HepG2 (cell line): ENCODE data around the gene C19orf44. TPM values are rescaled to one million over a fixed set of nuclear protein-coding genes. Genes with fewer than 3 reads are reported as not detected.
A peak's percentile ranks its signal among the peaks of the same experiment; 100 is the strongest.

ENCODE experiments used
- ESRRA ChIP-seq: sonication (generic); formaldehyde crosslinking; IDR thresholded peaks from 2 replicates; pipeline ENCODE4 v1.5.1; 2020; ENCODE audit warnings: mild to moderate bottlenecking, low read depth, missing genetic modification reagents
- KMT2A ChIP-seq: sonication (generic); formaldehyde crosslinking; IDR thresholded peaks from 2 replicates; pipeline ENCODE4 v1.4.0; 2020; ENCODE audit warnings: missing genetic modification reagents
- NPAS2 ChIP-seq: sonication (generic); formaldehyde crosslinking; IDR thresholded peaks from 2 replicates; pipeline ENCODE4 v1.8.0; 2022; ENCODE audit warnings: mild to moderate bottlenecking, missing genetic modification reagents, borderline replicate concordance
- ONECUT2 ChIP-seq: sonication (generic); formaldehyde crosslinking; IDR thresholded peaks from 2 replicates; pipeline ENCODE4 v1.4.0; 2020; ENCODE audit warnings: missing genetic modification reagents
- SMAD1 ChIP-seq: sonication (generic); formaldehyde crosslinking; IDR thresholded peaks from 2 replicates; pipeline ENCODE4 v1.4.0; 2020; ENCODE audit warnings: missing genetic modification reagents, low read depth, mild to moderate bottlenecking, borderline replicate concordance
- SMC3 ChIP-seq: IDR thresholded peaks from 2 replicates; pipeline ENCODE4 v1.6.1; 2011; ENCODE audit warnings: low read length, improper control_type of control experiment
- ZNF138 ChIP-seq: sonication (generic); formaldehyde crosslinking; IDR thresholded peaks from 2 replicates; pipeline ENCODE4 v1.5.0; 2020; ENCODE audit warnings: mild to moderate bottlenecking, low read depth, missing genetic modification reagents
- ZNF251 ChIP-seq: sonication (generic); formaldehyde crosslinking; IDR thresholded peaks from 2 replicates; pipeline ENCODE4 v1.9.0; 2021; ENCODE audit warnings: mild to moderate bottlenecking, missing genetic modification reagents
- ZNF550 ChIP-seq: sonication (generic); formaldehyde crosslinking; IDR thresholded peaks from 2 replicates; pipeline ENCODE4 v1.4.0; 2020; ENCODE audit warnings: mild to moderate bottlenecking, missing genetic modification reagents, borderline replicate concordance
- ZNF570 ChIP-seq: sonication (generic); formaldehyde crosslinking; IDR thresholded peaks from 2 replicates; pipeline ENCODE4 v1.4.0; 2020; ENCODE audit warnings: mild to moderate bottlenecking, missing genetic modification reagents, borderline replicate concordance
- ZNF589 ChIP-seq: sonication (generic); formaldehyde crosslinking; conservative IDR thresholded peaks from 2 replicates; pipeline ENCODE4 v1.8.0; 2022; ENCODE audit warnings: mild to moderate bottlenecking, moderate library complexity, missing genetic modification reagents
- ZNF879 ChIP-seq: sonication (generic); formaldehyde crosslinking; IDR thresholded peaks from 2 replicates; pipeline ENCODE4 v1.8.1; 2023; ENCODE audit warnings: missing genetic modification reagents
- polyA plus RNA-seq, 8 experiments: library from polyadenylated mRNA; depleted of rRNA in 3 of 8; stranded (reverse) in 7 of 8; unstranded in 1 of 8; fragments of >200 nt; fragmentation: Illumina TruSeq in 4 of 8; extraction: Trizol in 4 of 8; gene quantifications; 2 replicates each; pipeline versions ENCODE4 v1.2.1 to v1.2.3, GENCODE V29; 2011 to 2016; ENCODE audit warnings: low read depth in 4 of 8, missing spikeins in 1 of 8, mixed read lengths in 1 of 8; ENCODE audit not compliant: insufficient read depth in 1 of 8
- total RNA-seq, 5 experiments: library from RNA; depleted of rRNA; stranded (reverse); fragments of >200 nt; fragmentation: Illumina TruSeq; extraction: Trizol; gene quantifications; 2 replicates each; pipeline ENCODE4 v1.2.3, GENCODE V29; 2016; ENCODE audit warnings: low read depth in 1 of 5
- TF ChIP-seq, protein P1 (sequence below): sonication (generic); formaldehyde crosslinking; IDR thresholded peaks from 2 replicates; pipeline ENCODE4 v1.4.0; 2020; ENCODE audit warnings: missing genetic modification reagents
- TF ChIP-seq, protein P2 (sequence below): sonication (generic); formaldehyde crosslinking; IDR thresholded peaks from 2 replicates; pipeline ENCODE4 v1.4.0; 2020; ENCODE audit warnings: missing genetic modification reagents, borderline replicate concordance
- TF ChIP-seq, protein P3 (sequence below): sonication (generic); formaldehyde crosslinking; IDR thresholded peaks from 2 replicates; pipeline ENCODE4 v1.8.1; 2023; ENCODE audit warnings: mild to moderate bottlenecking, inconsistent platforms, moderate library complexity, missing genetic modification reagents, borderline replicate concordance
- TF ChIP-seq, protein P4 (sequence below), 2 experiments: IDR thresholded peaks; 2 replicates each; pipeline ENCODE4 v1.6.1; 2011 to 2012; ENCODE audit warnings: low read length in 2 of 2, borderline replicate concordance in 1 of 2, low read depth in 1 of 2, mild to moderate bottlenecking in 1 of 2, moderate library complexity in 1 of 2

C19orf44 gene
- total and polyA plus RNA-seq, 2 of the 13 experiments (the other 11 are each of a cell fraction or from before 2014, with no cell fraction given), result 3.2 to 4.3 TPM

DNA sequence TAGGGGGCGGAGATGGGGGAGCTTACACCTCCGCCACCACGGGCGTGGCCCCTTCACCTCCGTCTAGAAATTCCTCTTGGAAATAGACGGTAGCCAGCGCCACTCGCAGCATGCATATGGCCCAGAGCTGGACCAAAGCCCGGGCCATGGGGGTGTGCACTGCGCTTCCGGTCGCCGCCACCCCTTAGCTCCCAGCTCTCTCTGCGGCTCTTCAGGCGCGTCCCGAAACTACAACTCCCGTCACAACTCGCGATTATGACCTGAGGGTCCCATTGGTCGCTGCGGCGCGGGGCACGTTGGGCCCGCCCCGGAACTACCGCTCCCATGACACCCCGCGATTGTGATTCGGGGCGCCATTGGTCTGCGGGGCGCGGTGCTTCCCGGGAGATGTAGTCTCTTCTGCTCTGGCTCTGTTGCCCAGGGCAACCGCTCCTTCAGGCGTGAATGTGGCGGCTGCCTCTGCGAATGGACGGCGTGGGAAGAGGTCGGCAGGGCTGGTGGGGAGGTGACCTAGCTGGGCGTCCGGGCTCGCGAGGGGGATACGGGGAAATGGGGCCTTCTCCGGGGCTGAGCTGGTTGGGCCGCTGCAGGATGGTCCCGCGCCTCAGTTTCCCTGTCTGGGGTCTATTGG lies at the start of gene C19orf44, which contains the start of gene CALR3 (continued):
- TF ChIP-seq ONECUT2 (CRISPR knock-in tag) (no peak), ZNF879 (CRISPR knock-in tag) (no peak), ESRRA (0 out of 2 replicates have a peak, but pooled peaks have one; percentile 22), KMT2A (CRISPR knock-in tag) (peak; percentile 33; the same call in 1 of the 2 replicates), NPAS2 (CRISPR knock-in tag) (no peak), SMC3 (no peak), ZNF570 (no peak), ZNF550 (CRISPR knock-in tag) (no peak), ZNF251 (CRISPR knock-in tag) (no peak), ZNF138 (CRISPR knock-in tag) (0 out of 2 replicates have a peak, but pooled peaks have one; percentile 73), ZNF589 (CRISPR knock-in tag) (no peak), SMAD1 (CRISPR knock-in tag) (peak; percentile 82; the same call in 1 of the 2 replicates)
- TF ChIP-seq, protein P1, sequence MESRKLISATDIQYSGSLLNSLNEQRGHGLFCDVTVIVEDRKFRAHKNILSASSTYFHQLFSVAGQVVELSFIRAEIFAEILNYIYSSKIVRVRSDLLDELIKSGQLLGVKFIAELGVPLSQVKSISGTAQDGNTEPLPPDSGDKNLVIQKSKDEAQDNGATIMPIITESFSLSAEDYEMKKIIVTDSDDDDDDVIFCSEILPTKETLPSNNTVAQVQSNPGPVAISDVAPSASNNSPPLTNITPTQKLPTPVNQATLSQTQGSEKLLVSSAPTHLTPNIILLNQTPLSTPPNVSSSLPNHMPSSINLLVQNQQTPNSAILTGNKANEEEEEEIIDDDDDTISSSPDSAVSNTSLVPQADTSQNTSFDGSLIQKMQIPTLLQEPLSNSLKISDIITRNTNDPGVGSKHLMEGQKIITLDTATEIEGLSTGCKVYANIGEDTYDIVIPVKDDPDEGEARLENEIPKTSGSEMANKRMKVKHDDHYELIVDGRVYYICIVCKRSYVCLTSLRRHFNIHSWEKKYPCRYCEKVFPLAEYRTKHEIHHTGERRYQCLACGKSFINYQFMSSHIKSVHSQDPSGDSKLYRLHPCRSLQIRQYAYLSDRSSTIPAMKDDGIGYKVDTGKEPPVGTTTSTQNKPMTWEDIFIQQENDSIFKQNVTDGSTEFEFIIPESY, result peak; percentile 72
- TF ChIP-seq, protein P2, sequence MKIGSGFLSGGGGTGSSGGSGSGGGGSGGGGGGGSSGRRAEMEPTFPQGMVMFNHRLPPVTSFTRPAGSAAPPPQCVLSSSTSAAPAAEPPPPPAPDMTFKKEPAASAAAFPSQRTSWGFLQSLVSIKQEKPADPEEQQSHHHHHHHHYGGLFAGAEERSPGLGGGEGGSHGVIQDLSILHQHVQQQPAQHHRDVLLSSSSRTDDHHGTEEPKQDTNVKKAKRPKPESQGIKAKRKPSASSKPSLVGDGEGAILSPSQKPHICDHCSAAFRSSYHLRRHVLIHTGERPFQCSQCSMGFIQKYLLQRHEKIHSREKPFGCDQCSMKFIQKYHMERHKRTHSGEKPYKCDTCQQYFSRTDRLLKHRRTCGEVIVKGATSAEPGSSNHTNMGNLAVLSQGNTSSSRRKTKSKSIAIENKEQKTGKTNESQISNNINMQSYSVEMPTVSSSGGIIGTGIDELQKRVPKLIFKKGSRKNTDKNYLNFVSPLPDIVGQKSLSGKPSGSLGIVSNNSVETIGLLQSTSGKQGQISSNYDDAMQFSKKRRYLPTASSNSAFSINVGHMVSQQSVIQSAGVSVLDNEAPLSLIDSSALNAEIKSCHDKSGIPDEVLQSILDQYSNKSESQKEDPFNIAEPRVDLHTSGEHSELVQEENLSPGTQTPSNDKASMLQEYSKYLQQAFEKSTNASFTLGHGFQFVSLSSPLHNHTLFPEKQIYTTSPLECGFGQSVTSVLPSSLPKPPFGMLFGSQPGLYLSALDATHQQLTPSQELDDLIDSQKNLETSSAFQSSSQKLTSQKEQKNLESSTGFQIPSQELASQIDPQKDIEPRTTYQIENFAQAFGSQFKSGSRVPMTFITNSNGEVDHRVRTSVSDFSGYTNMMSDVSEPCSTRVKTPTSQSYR (CRISPR knock-in tag), result no peak
- TF ChIP-seq, protein P3, sequence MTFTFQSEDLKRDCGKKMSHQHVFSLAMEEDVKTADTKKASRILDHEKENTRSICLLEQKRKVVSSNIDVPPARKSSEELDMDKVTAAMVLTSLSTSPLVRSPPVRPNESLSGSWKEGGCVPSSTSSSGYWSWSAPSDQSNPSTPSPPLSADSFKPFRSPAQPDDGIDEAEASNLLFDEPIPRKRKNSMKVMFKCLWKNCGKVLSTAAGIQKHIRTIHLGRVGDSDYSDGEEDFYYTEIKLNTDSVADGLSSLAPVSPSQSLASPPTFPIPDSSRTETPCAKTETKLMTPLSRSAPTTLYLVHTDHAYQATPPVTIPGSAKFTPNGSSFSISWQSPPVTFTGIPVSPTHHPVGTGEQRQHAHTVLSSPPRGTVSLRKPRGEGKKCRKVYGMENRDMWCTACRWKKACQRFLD (CRISPR knock-in tag), result 0 out of 2 replicates have a peak, but pooled peaks have one; percentile 17
- TF ChIP-seq, protein P4, sequence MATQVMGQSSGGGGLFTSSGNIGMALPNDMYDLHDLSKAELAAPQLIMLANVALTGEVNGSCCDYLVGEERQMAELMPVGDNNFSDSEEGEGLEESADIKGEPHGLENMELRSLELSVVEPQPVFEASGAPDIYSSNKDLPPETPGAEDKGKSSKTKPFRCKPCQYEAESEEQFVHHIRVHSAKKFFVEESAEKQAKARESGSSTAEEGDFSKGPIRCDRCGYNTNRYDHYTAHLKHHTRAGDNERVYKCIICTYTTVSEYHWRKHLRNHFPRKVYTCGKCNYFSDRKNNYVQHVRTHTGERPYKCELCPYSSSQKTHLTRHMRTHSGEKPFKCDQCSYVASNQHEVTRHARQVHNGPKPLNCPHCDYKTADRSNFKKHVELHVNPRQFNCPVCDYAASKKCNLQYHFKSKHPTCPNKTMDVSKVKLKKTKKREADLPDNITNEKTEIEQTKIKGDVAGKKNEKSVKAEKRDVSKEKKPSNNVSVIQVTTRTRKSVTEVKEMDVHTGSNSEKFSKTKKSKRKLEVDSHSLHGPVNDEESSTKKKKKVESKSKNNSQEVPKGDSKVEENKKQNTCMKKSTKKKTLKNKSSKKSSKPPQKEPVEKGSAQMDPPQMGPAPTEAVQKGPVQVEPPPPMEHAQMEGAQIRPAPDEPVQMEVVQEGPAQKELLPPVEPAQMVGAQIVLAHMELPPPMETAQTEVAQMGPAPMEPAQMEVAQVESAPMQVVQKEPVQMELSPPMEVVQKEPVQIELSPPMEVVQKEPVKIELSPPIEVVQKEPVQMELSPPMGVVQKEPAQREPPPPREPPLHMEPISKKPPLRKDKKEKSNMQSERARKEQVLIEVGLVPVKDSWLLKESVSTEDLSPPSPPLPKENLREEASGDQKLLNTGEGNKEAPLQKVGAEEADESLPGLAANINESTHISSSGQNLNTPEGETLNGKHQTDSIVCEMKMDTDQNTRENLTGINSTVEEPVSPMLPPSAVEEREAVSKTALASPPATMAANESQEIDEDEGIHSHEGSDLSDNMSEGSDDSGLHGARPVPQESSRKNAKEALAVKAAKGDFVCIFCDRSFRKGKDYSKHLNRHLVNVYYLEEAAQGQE (IDR thresholded peaks at IDR 0.05; ENCODE audit: borderline replicate concordance in 1 of 2, low read depth in 1 of 2, low read length in 2 of 2), result no peak
